HCT116 (cell line): ENCODE results near the gene DLEC1.
"Not testable (repeated sequence)": the region's sequence is repeated elsewhere in the genome, so short reads cannot be mapped to it uniquely, and the experiment has no call there.

Experiments
- CTCF ChIP-seq, 3 experiments: fragments of 200-600 bp in 1 of 3; sonication (generic) in 1 of 3; IDR thresholded peaks in 2 of 3; conservative IDR thresholded peaks in 1 of 3; 2 replicates each; pipeline ENCODE4 v1.5.1; 2012 to 2017; ENCODE audit warnings: low read depth in 2 of 3, low read length in 2 of 3, antibody characterized with exemption in 1 of 3, borderline replicate concordance in 1 of 3, control low read depth in 1 of 3, mild to moderate bottlenecking in 1 of 3, mixed read lengths in 1 of 3, mixed run types in 1 of 3, moderate library complexity in 1 of 3; ENCODE audit not compliant: insufficient read depth in 1 of 3
- TF ChIP-seq, protein P1 (sequence below): IDR thresholded peaks from 2 replicates; pipeline ENCODE4 v1.6.1; 2012; ENCODE audit warnings: low read depth

DNA sequence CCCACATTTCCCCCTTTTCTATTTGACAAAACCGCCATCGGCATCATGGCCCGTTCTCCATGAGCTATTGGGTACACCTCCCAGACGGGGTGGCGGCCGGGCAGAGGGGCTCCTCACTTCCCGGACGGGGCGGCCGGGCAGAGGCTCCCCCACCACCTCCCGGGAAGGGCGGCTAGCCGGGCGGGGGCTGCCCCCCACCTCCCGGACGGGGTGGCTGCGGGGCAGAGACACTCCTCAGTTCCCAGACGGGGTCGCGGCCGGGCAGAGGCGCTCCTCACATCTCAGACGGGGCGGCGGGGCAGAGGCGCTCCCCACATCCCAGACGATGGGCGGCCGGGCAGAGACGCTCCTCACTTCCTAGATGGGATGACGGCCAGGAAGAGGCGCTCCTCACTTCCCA, 25.4 kb downstream of the DLEC1 start:
- not testable (repeated sequence) for TF ChIP-seq CTCF (IDR thresholded peaks at IDR 0.05 in 2 of 3, conservative IDR thresholded peaks at IDR 0.05 in 1 of 3; ENCODE audit: borderline replicate concordance in 1 of 3, insufficient read depth in 1 of 3, low read depth in 2 of 3, low read length in 2 of 3)
- TF ChIP-seq, protein P1, sequence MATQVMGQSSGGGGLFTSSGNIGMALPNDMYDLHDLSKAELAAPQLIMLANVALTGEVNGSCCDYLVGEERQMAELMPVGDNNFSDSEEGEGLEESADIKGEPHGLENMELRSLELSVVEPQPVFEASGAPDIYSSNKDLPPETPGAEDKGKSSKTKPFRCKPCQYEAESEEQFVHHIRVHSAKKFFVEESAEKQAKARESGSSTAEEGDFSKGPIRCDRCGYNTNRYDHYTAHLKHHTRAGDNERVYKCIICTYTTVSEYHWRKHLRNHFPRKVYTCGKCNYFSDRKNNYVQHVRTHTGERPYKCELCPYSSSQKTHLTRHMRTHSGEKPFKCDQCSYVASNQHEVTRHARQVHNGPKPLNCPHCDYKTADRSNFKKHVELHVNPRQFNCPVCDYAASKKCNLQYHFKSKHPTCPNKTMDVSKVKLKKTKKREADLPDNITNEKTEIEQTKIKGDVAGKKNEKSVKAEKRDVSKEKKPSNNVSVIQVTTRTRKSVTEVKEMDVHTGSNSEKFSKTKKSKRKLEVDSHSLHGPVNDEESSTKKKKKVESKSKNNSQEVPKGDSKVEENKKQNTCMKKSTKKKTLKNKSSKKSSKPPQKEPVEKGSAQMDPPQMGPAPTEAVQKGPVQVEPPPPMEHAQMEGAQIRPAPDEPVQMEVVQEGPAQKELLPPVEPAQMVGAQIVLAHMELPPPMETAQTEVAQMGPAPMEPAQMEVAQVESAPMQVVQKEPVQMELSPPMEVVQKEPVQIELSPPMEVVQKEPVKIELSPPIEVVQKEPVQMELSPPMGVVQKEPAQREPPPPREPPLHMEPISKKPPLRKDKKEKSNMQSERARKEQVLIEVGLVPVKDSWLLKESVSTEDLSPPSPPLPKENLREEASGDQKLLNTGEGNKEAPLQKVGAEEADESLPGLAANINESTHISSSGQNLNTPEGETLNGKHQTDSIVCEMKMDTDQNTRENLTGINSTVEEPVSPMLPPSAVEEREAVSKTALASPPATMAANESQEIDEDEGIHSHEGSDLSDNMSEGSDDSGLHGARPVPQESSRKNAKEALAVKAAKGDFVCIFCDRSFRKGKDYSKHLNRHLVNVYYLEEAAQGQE = not testable (repeated sequence)
